ENCODE measurements around the gene KLRK1.
A peak's percentile ranks its signal among the peaks of the same experiment; 100 is the strongest.
"Not testable (repeated sequence)": the region's sequence is repeated elsewhere in the genome, so short reads cannot be mapped to it uniquely, and the experiment has no call there.

The KLRK1 gene

GRCh38 chr12:10388624-10389413 lies 1.0 kb downstream of the KLRK1 start:
- no peak for DNase-seq (ENCODE audit: low read depth in 2 of 2)

- not testable (repeated sequence) for DNase-seq (ENCODE audit: low read depth in 2 of 2)
Measured at GRCh38 chr12:10387498-10387897, 2.3 kb downstream of the KLRK1 start.

- DNase-seq (ENCODE audit: low read depth in 2 of 2): no peak
Measured at GRCh38 chr12:10386857-10387256, 3.0 kb downstream of the KLRK1 start.

- no peak for DNase-seq (ENCODE audit: low read depth in 2 of 2)
Measured at GRCh38 chr12:10385166-10385613, 4.7 kb downstream of the KLRK1 start.

GRCh38 chr12:10384191-10384590 lies 5.7 kb downstream of the KLRK1 start:
- no peak for DNase-seq (ENCODE audit: low read depth in 2 of 2)

GRCh38 chr12:10381928-10382628 lies 7.8 kb downstream of the KLRK1 start:
- DNase-seq (ENCODE audit: low read depth in 2 of 2): no peak

GRCh38 chr12:10378737-10379136 lies 11.1 kb downstream of the KLRK1 start:
- DNase-seq (ENCODE audit: low read depth in 2 of 2): not testable (repeated sequence)

- DNase-seq (ENCODE audit: low read depth in 2 of 2): no peak
Measured at GRCh38 chr12:10374624-10375018, 15.2 kb downstream of the KLRK1 start.

GRCh38 chr12:10372559-10372958 lies 17.3 kb downstream of the KLRK1 start:
- DNase-seq (ENCODE audit: low read depth in 2 of 2): no peak

GRCh38 chr12:10371893-10372535 lies 17.8 kb downstream of the KLRK1 start:
- DNase-seq (ENCODE audit: low read depth in 2 of 2): not testable (repeated sequence)

- no peak for DNase-seq (ENCODE audit: low read depth in 2 of 2)
Measured at GRCh38 chr12:10369557-10370415, 20.1 kb downstream of the KLRK1 start.

GRCh38 chr12:10368206-10369171 lies 21.4 kb downstream of the KLRK1 start:
- DNase-seq (ENCODE audit: low read depth in 2 of 2): no peak

GRCh38 chr12:10367714-10368113 lies 22.1 kb downstream of the KLRK1 start:
- DNase-seq (ENCODE audit: low read depth in 2 of 2): not testable (repeated sequence)

GRCh38 chr12:10366875-10367274 lies 23.0 kb downstream of the KLRK1 start:
- no peak for DNase-seq (ENCODE audit: low read depth in 2 of 2)

- DNase-seq (ENCODE audit: low read depth in 2 of 2): no peak
Measured at GRCh38 chr12:10365696-10366405, 24.0 kb downstream of the KLRK1 start.

GRCh38 chr12:10364815-10365622 lies 24.8 kb downstream of the KLRK1 start:
- DNase-seq (ENCODE audit: low read depth in 2 of 2): peak; percentile 41 to 52

- no peak for DNase-seq (ENCODE audit: low read depth in 2 of 2)
Measured at GRCh38 chr12:10363914-10364814, 25.7 kb downstream of the KLRK1 start.

- DNase-seq (ENCODE audit: low read depth in 2 of 2): no peak
Measured at GRCh38 chr12:10363658-10363913, 26.3 kb downstream of the KLRK1 start.

Data from stimulated activated CD8-positive, alpha-beta memory T cell treated with anti-CD3 and anti-CD28 coated beads, Interleukin-7, amount 100 ng/mL, for 4 hours (primary cell).